ENCODE results near the gene LRFN4. TPM values are rescaled to one million over a fixed set of nuclear protein-coding genes. Genes with fewer than 3 reads are reported as not detected.

LRFN4 gene
- total RNA-seq, 1 experiment from 2014 or later: 66.7 TPM

- Histone ChIP-seq H3K79me1 (ENCODE audit: insufficient read depth, low read depth, low read length, poor library complexity, severe bottlenecking) (no peaks in the 10 kb centered on the region), H2BK12ac (ENCODE audit: insufficient read length, low read depth, low read length) (no peak overlapping the region), H3K4me1 (ENCODE audit: insufficient read depth, low read length) (peaks cover 2% of the 10 kb centered on the region; the same call in 1 of the 2 replicates), H2BK20ac (ENCODE audit: low read depth, low read length, poor library complexity, severe bottlenecking) (no peak overlapping the region), H2BK5ac (ENCODE audit: insufficient read length, low read length) (no peak overlapping the region), H4K5ac (ENCODE audit: insufficient read length, low read depth, low read length) (no peak overlapping the region), H4K8ac (replicated peaks; ENCODE audit: insufficient read length, low read depth, low read length) (no peak overlapping the region), H4K20me1 (ENCODE audit: control insufficient read depth, insufficient read depth, insufficient read length) (no peaks in the 10 kb centered on the region), H3K56ac (ENCODE audit: insufficient read length, low read depth, low read length) (no peak overlapping the region), H3K18ac (ENCODE audit: insufficient read length, low read depth, low read length) (no peak overlapping the region), H3K27me3 (ENCODE audit: insufficient read depth, low read length) (no peaks in the 10 kb centered on the region), H3K14ac (ENCODE audit: insufficient read depth, low read length) (no peak overlapping the region; the same call in 1 of the 2 replicates), H3T11ph (ENCODE audit: low read length) (no peak overlapping the region), H3K9ac (ENCODE audit: extremely low read depth, insufficient read length, low read length) (no peak overlapping the region), H3K4ac (ENCODE audit: low read depth, low read length) (no peak overlapping the region), H3K27ac (ENCODE audit: insufficient read length, low read depth, low read length) (no peak overlapping the region), H3K23me2 (ENCODE audit: insufficient read length, low read depth, low read length, poor library complexity, severe bottlenecking) (no peaks in the 10 kb centered on the region), H3K9me3 (ENCODE audit: control insufficient read depth, low read depth, low read length) (no peaks in the 10 kb centered on the region), H2AK5ac (ENCODE audit: insufficient read length, low read length) (no peak overlapping the region), H2AFZ (ENCODE audit: low read length) (no peak overlapping the region), H3K23ac (ENCODE audit: insufficient read length, low read depth, low read length) (no peak overlapping the region), H4K91ac (ENCODE audit: insufficient read length, low read depth, low read length) (no peak overlapping the region), H2BK15ac (ENCODE audit: low read depth, low read length) (no peak overlapping the region), H3K79me2 (ENCODE audit: insufficient read depth, low read length) (no peaks in the 10 kb centered on the region), H2BK120ac (ENCODE audit: low read depth, low read length, poor library complexity, severe bottlenecking) (no peak overlapping the region), H3K4me2 (ENCODE audit: insufficient read depth, insufficient read length, low read length) (no peak overlapping the region)
- Mint-ChIP-seq H3K27ac (no peak overlapping the region; a peak in 1 of 7 replicates), H3K4me1 (peaks cover 40 to 63% of the 10 kb centered on the region in 2 experiments), H3K4me3 (no peak overlapping the region), H3K27me3 (ENCODE audit: low read depth) (no peaks in the 10 kb centered on the region; the same call in 1 of the 2 replicates), H3K36me3 (ENCODE audit: insufficient read depth in 1 of 3, low read depth in 3 of 3) (no peaks in the 10 kb centered on the region), H3K9me3 (no peaks in the 10 kb centered on the region)
- TF ChIP-seq, protein P1, sequence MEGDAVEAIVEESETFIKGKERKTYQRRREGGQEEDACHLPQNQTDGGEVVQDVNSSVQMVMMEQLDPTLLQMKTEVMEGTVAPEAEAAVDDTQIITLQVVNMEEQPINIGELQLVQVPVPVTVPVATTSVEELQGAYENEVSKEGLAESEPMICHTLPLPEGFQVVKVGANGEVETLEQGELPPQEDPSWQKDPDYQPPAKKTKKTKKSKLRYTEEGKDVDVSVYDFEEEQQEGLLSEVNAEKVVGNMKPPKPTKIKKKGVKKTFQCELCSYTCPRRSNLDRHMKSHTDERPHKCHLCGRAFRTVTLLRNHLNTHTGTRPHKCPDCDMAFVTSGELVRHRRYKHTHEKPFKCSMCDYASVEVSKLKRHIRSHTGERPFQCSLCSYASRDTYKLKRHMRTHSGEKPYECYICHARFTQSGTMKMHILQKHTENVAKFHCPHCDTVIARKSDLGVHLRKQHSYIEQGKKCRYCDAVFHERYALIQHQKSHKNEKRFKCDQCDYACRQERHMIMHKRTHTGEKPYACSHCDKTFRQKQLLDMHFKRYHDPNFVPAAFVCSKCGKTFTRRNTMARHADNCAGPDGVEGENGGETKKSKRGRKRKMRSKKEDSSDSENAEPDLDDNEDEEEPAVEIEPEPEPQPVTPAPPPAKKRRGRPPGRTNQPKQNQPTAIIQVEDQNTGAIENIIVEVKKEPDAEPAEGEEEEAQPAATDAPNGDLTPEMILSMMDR (conservative IDR thresholded peaks at IDR 0.05): no peak
- no peak for DNase-seq
- WGBS (ENCODE audit: extremely low coverage, insufficient read length, low lambda C conversion rate): no CpG with 5 or more reads among the region's 7 CpGs
Measured at GRCh38 chr11:66879000-66879399, 22.1 kb downstream of the LRFN4 start.

Data from H9 (cell line).